GM19467 (cell line): ENCODE results near the gene SLC22A4.

Experiments
- ATAC-seq: cut with Tn5 transposase; IDR thresholded peaks from one replicate; pipeline ENCODE4 v1.9.1; 2021; ENCODE audit warnings: mild to moderate bottlenecking, moderate library complexity; ENCODE audit not compliant: unreplicated experiment

The SLC22A4 gene

DNA sequence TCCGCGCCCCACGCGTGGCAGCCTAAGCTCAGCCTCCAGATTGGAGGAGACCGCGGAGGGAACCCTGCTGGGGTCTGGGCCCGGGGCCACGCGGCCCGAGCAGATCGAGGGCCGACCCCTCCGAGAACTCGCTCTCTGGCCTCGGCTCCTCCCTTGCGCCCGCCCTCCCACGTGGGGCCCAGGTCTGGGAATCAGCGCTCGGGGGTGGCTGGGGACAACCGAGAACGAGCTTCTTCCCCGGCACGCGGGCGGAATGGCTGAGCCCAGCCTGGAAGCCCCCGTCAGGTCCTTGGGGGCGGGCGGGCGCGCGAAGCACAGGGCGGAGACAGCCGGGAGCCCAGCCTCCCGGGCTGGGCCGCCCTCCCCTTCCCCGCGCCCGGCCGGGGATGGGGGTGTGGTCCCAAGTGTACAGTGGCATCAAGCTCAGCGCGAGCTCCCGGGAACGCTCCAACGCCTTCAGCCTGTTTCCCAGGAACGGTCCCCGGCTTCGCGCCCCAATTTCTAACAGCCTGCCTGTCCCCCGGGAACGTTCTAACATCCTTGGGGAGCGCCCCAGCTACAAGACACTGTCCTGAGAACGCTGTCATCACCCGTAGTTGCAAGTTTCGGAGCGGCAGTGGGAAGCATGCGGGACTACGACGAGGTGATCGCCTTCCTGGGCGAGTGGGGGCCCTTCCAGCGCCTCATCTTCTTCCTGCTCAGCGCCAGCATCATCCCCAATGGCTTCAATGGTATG, at the start of gene SLC22A4:
Gene SLC22A4 (plus strand): TSS at position 403 of the 736 bp plus-strand sequence. CDS start 223 bp downstream, at position 626.
- peak; percentile 69 for ATAC-seq

DNA sequence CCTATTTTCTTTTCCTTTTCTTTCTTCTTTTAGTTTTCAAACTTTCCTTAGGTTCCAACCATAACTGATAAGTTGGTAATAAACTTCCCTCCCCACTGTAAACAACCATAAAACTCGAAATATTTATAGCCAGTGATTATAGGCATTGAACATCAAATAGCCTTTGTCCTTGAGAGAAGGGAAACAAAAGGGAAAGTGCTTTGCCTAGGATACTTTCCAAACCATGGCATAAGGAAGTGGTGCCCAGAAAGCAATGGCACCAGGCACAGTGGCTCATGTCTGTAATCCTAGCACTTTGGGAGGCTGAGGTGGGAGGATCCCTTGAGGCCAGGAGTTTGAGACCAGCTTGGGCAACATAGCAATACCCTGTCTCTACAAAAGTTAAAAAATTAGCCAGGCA, 48.6 kb upstream of the SLC22A4 start:
- ATAC-seq = no peak

DNA sequence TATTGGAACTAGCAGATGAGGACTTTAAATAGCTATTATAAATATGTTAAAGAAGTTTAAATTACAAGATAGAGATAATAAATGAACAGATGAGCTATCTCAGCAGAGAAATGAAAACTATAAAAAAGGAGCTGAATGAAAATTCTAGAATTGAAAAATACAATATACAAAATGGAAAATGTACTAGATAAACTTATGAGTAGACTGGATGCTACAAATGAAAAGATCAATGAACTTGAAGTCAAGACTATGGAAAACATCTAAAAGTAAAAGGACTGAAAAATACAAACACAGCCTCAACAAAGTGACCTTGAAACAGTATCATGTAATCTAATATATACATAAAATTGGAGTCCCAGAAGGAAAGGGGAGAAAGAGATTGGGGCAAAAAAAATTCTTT, 47.4 kb upstream of the SLC22A4 start:
- ATAC-seq = no peak

DNA sequence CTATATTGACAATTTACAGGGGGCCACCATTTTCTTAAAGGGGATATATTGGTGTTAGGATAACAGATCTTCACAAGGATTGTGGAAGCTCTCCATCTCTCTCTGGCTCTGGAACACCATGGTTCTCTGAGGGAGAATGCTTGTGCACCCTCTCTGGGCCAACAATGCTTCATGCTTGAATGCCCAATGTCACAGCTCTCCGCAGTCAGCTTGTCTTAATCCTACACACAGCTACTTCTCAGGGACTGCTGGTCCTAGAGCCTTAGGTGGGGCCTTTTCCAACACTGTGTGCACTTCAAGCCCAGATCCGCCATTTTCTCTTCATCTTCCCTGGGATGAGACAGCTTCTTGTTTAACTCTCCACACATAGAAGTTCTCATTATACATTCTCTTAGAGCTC, 43.6 kb upstream of the SLC22A4 start:
- no peak for ATAC-seq

DNA sequence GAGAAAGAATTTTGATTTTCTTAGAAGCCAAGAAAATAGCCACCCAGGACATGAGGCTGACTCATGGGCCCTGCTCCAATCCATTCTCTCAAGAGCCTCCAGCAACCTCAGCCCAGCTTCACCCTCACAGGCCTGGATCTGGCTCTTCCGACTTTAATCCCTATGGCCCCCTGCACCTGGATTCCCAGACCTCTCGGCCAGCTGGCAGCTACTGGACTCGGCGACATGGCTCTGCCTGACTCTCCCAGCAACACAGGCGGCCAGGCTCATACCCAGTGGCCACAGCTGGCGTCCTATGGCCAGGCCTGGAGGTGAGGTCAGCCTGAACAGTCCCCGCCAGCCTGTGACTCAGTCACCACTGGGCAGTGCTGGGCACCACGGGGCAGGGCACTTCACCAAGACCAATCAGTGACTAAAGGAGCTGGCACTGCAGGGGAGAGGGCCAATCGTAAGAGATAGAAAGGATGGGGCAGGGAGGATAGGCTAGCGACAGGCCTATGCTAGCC, 42.9 kb upstream of the SLC22A4 start:
- ATAC-seq = no peak

DNA sequence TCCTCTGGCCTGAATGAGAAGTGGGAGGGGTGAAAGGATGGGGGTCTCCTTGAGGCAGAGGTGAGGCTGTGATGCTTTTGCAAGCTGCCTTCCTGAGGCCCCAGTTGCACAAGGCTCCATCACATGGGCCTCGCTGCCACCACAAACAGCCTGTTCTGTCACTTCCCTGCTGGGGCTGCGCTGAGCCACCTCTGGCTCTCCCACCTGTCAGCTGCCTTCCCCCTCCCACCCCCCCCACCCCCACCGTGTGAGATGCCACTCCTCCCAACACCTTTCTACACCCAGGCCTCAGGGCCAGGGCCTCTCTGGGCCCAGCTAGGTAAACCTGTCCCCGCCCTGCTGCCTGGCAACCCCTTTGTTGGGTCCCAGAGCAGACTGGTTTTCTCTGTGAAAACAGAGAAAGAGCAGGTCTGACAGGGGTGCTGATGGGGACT, 41.2 kb upstream of the SLC22A4 start:
- no peak for ATAC-seq

DNA sequence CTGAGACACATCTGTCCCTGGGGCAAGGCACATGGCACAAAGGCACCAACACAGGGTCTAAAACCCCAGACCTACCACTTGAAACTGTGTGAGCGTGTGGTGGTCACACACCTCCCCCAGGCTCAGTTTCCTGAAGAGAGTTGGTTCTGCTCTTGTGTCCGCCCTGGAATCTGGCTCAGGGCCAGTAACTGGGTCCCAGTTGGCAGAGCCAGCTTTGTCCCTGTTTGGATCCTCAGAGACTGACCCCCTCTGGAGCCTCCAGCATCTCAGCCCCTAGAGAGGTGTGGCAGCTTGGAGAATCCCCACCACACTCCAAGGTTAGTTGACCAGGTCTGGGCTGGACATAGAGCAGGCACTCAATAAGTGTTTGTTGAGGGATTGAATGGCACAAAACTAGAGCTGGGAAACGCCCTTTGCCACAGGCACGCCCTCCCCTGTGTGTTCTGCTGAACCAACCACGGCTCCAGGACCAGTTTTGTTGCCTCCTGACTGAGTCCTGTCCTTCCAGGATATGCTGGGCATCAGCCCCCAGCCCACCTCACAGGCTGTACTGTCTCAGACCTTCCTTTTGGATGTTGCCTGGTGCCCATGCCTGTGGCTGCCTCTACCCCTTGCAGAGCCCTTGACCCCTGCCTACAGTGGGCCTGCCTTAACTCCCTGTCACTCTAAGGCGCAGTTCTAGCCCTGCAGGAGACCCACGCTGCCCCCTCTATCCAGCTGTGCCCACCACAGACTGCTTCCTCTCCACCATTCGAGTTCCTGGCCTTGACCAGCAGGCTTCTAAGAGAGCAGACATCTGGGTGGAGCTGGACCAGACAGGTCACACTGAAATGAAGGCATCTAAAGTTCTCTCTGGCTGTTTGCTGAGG, 40.5 kb upstream of the SLC22A4 start:
- ATAC-seq = no peak

DNA sequence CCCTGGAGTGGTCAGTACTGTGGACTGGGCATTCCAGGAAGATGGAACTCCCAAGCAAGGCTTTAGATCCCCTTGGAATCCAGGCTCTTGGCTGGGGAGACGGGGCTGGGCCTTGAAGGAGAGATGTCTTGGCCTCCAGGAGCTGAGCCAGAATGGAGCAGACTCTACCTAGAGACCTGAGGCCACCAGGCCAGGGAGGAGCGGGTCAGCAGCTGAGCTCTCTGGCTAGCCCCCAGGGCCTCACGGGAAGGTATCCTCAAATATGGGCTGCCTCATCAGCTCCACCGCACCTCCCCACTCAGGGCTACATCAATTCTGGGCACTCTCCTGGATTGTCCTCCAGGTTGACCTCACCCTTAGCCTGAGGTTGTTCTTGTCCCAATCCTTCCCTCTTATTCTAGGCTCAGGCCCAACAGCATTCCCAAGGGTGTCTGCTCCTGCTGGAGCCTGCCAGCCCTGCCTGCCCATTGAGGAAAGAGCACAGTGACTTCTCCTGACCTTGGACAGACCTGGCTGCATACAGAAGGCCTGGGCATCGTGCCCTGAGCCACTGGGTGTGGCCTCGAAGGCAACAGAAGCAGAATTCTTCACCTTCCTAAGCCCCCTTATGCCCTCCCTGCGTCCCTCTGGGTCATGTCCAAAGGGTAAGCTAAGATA, 39.7 kb upstream of the SLC22A4 start:
- no peak for ATAC-seq

DNA sequence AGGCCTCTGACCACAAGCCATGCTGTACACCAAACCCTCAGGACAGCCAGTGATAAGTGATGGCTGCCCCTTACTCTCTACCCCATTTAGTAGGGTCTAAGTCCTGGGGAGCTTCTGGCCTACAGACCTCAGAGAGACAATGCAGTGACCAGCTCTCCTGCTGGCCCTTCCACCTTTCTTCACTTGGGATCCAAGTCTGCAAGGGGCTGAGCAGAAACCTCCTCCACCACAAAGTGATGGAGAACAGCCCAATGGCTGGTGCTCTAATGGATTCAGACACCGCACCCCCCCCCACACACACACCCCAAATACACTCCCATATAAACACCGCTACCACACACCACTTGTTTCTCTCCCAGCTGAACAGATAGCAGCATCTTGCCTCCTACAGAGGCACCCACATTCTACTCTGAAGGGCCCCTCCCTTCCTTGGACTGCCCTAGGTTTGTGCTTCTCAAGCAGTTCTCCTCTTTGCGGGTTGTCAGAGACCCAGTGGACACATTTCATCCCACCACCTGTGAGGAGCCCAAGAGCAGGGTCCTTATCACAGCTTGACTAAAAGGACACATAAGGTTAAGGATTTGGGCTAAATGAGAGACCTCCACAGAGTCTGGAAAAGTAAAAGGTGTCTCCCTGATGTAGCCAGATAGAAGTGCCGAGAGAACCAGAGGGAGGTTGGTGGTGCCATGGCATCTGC, 38.0 kb upstream of the SLC22A4 start:
- ATAC-seq = no peak

DNA sequence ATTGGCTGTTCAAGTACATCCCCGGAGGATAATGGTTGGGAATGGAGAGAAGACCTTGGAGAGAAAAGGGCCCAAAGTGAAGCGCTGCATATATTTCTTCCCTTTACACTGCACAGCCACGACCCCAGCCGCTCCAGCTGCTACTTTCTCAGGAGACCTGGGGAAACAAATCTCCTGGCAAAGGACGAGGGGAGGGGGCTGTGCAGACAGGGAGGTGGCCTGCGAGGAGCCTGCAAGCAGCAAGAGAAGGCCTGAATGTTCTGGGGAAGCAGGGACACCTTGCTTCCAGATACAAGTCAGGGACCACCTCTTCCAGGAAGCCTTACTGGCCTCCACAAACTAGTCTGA, 37.4 kb upstream of the SLC22A4 start:
- ATAC-seq = no peak

DNA sequence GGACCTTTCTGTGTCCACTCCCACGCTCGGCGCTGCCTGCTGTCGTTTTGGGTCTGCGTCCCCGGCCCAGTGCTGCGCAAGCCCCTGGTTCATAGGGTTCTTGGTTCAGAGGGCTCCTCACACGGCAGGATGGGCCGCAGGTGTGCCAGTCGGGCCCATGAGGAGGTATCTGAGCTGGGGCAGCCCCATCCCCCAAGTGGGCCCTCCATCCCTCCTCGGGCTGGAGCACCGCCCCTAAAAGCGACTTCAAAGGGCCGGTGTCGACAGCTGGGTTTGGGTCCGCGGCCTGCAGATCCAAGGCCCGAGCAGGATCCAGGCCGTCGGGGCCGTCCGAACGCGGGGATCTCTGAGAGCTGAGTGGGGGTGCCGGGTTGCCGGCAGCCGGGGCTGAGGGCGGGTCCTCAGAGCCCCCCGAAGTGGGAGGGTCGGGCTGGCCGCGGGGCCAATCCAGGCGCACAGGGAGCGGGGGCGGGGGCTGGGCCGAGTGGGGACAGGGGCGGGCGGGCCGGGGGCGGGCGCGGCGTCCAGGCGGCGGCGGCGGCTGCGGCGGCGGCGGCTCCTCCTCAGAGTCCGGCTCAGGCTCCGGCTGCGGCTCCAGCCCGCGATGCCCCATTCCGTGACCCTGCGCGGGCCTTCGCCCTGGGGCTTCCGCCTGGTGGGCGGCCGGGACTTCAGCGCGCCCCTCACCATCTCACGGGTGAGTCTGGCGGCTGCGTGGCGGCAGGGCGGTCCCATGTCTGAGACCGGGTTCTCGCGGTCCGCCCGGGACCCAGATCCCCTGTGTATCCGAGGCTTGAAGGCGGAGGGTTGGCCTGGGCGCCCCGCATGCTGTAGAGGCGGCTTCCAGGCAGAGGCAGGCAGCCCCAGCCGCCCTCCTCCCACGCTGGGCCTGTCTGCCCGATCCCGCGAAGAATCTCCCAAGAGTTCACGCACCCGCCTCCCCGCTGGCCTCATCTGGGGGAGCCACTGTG, 36.8 kb upstream of the SLC22A4 start, which contains the start of gene PDLIM4:
Gene PDLIM4 (plus strand): TSS at position 566 of the 971 bp plus-strand sequence. CDS start 39 bp downstream, at position 605.
- no peak for ATAC-seq

DNA sequence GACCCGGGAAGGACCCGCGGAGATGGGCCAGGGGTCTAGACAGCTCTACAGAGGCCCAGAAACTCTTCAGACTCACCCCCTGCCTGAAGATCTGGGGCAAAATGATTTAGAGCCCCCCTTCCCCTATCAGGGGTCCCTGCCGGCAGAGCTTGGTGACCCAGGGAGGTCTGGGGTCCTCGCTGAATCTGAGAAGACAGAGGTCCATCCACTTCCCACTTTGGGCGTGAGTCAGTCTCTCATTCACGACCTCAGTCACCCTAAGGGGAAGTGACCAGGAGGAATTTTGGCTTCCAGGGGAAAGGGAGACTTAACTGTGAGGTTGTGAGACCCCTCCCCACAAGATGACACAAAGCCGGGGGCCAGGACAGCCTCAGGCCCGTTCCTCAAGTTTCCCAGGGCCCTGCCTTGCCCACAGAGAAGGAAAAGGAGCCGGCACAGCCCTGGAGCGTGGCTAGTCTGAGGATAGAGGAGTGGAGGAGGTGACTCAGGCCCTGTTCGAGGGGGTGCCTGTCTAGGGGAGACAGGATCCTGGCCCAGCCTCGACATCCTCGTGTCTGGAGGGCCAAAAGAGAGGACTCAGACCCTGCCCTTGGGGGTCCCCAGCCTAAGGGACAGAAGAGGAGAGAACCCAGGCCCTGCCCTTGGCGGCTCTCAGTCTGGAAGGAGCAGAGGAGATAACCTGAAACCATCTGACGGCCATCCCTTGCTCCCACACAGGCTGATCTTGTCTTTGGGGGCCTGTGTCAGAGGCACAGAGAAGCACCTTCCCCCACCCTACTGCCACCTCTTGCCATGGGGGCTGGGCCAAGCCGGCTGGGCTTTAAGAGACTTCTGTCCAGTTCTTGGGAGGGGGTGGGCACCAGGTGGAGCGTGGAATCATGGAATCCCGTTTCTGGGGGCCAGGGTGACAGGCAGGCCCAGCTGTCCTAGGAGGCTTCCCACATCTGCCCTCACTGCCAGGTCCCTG, 35.8 kb upstream of the SLC22A4 start:
- no peak for ATAC-seq

DNA sequence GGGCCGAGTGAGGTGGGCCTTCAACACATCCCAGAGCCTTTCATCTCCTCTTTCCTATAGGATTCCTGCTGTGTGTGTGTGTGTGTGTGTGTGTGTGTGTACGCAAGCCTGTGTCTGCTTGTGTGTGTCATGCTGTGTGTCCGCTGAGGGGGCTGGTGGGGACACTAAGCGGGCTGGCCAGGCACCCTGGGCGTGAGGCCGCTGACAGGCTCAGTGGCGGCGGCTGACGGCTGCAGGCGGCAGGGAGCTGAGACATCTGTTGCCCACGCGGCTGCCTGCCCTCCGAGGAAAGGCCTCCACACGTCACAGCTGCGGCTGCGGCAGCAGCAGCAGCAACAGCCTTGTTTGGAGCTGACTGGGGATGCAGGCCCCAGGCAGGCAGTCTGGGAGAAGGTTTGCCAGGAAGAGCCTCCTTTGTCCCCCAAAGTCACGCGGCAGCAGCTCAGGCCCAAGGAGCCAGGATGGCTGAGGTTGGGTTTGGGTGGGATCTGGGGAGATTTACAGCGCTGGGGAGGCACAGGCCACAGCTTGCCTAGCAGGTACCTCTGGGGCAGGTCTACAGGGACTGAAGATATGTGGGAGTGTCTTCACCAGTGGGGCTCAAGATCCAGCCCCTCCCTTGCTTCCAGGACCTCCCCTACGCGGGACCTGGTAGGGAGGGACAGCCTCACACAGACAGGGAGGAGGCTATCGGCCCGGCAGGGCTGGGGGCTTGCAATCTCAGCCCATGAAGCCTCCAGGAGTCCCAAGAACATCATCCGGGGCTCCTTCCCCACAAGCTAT, 34.9 kb upstream of the SLC22A4 start:
- ATAC-seq = no peak

DNA sequence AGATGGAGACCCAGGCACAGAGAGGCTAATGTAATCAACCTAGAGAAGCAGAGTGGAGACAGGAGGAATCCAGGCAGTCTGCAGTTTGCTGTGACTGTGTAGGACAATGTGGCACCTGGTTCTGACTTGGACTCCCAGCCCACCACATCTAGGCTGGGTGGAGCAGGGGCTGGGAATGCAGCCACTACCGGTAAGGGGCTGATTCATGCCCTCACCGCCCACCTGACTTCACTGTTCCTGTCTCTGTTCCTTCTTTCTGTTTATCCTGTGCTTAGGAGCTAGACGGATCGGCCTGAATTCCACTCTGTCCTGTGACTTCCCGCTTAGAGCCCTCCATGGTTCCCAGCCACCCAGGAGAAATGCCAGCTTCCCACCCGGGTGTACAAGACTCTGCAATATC, 34.1 kb upstream of the SLC22A4 start:
- ATAC-seq = no peak

DNA sequence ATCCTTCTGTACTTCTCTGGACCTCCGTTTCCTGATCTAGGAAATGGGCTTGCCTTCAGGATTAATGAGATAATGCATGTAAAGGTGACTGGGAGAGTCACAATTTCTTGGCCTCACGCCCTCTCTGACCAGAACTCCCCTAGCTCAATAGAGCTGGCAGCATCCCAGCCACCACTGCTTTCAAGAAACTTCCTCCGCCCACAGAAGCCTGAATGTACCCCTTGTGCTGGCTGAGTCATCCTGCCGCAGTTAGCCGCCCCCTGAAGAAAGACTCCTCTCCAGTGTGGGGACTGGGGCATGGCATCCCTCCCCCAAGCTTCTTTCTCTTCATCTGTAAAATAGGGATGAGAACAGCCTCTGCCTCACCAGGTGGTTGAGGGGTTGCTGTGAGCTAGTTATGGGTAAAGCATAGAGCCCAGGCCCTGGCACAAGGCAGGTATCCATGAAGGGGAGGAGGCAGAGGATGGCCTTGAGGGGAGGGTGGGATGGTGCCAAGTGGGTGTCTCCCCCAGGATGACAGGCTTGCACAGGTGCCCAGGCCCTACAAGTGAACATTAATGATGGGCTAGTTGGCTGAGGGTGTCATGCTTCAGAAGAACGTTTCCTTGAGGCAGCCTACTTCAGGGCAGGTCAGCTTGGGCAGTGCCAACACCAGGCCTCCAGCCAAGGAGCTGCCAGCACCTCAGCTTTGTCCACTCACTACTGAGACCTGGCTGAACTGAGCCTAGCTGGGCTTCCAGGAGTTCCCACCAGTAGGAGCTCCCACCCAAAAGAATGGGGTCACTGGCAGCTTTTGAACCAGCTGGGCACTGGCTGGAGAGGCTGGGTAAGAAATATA, 33.3 kb upstream of the SLC22A4 start:
- no peak for ATAC-seq

DNA sequence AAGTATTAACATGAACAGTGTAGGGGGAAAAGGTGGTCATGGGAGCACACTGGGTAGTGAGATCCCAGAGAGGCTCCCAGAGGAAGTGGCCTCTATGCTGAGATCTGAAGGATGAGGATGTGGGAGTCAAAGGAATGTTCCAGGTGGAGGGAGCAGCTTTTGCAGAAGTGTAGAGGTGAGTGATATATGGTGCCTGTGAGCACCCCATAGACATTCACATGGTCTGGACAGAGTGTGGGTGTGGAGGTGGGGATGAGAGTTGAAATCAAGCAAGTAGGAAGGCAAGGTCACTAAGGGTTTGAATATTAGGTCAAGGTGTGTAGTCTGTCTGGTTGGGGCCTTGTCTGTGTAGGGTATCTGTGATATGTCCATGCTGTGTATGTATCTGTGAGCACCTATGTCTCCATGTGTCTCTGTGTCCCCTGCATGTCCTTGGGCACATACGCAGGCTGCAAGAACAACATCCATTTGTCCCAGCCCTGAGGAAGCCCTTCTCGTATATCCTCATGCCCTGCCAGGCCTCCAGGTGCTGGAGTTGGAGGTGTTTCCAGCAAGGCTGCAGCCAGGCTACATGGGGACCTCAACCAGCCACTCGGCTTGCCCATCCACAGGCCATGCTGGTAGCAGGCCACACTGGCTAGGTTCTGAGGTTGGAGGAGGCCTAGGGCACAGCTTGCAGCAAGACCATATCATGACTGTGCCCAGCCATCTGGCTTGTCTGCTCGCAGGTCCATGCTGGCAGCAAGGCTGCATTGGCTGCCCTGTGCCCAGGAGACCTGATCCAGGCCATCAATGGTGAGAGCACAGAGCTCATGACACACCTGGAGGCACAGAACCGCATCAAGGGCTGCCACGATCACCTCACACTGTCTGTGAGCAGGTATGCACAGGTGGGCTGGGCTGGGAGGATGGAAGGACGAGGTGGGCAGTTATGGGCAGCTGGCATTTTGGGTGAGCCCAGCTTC, 32.0 kb upstream of the SLC22A4 start:
- no peak for ATAC-seq
